Panc1 (cell line): Measurements from ENCODE around the gene CNBD2. TPM values are rescaled to one million over a fixed set of nuclear protein-coding genes. Genes with fewer than 3 reads are reported as not detected.
A peak's percentile ranks its signal among the peaks of the same experiment; 100 is the strongest.
"Not testable (repeated sequence)": the region's sequence is repeated elsewhere in the genome, so short reads cannot be mapped to it uniquely, and the experiment has no call there.

Experiments
- ATAC-seq: fragments of 200-7000 bp; cut with Tn5 transposase; 2 replicates; pipeline ENCODE4 v1.9.1; 2020; ENCODE audit warnings: mild to moderate bottlenecking, moderate library complexity
- BruUV-seq: library from RNA; stranded (reverse); fragments of 400-500 nt; replicated peaks from 2 replicates; lab custom pipeline; 2021; lab: Mats Ljungman, UMichigan
- CTCF ChIA-PET: fragments of 300-600 bp; sonication (Branson Sonifier 250); formaldehyde crosslinking; loops from one replicate; lab custom pipeline; 2022; ENCODE audit warnings: antibody characterized with exemption; lab: Charles Lee
- POLR2A ChIA-PET: fragments of 300-600 bp; sonication (Branson Sonifier 250); formaldehyde crosslinking; loops from one replicate; lab custom pipeline; 2022; ENCODE audit warnings: antibody characterized with exemption; lab: Charles Lee
- DNase-seq: peaks from one replicate; pipeline ENCODE4 v3.0.0-alpha.2; 2010; ENCODE audit warnings: low read depth, low spot score
- H3K27ac ChIP-seq: 2 replicates; pipeline ENCODE4 v1.5.1; 2011; ENCODE audit warnings: mild to moderate bottlenecking, low read length, inconsistent platforms
- H3K27me3 ChIP-seq: fragments of 200-500 bp; sonication (Bioruptor generic); 2 replicates; pipeline ENCODE4 v1.6.0; 2014; ENCODE audit warnings: low read length, inconsistent platforms; ENCODE audit not compliant: control insufficient read depth, insufficient read depth
- H3K36me3 ChIP-seq: fragments of 200-500 bp; sonication (Bioruptor generic); 2 replicates; pipeline ENCODE4 v1.5.1; 2014; ENCODE audit warnings: inconsistent platforms, mild to moderate bottlenecking, low read length, moderate library complexity; ENCODE audit not compliant: control insufficient read depth, insufficient read depth
- H3K4me1 ChIP-seq: 2 replicates; pipeline ENCODE4 v1.5.1; 2011; ENCODE audit warnings: inconsistent platforms, mild to moderate bottlenecking, low read length, moderate library complexity; ENCODE audit not compliant: control insufficient read depth, insufficient read depth
- H3K4me3 ChIP-seq, 2 experiments: 2 replicates each; pipeline ENCODE4 v1.5.1; 2011 to 2012; ENCODE audit warnings: low read depth in 2 of 2, low read length in 2 of 2, mild to moderate bottlenecking in 2 of 2, inconsistent platforms in 1 of 2, moderate library complexity in 1 of 2
- H3K9me3 ChIP-seq: fragments of 200-500 bp; sonication (Bioruptor generic); 2 replicates; pipeline ENCODE4 v1.5.1; 2014; ENCODE audit warnings: low read depth, mild to moderate bottlenecking, inconsistent platforms, low read length, moderate library complexity; ENCODE audit not compliant: control insufficient read depth, insufficient read depth
- POLR2AphosphoS5 ChIP-seq: IDR thresholded peaks from 2 replicates; pipeline ENCODE4 v1.6.1; 2012; ENCODE audit warnings: mild to moderate bottlenecking, low read depth, low read length, moderate library complexity
- SIN3A ChIP-seq: IDR thresholded peaks from 2 replicates; pipeline ENCODE4 v1.6.1; 2012; ENCODE audit warnings: low read depth, mild to moderate bottlenecking, low read length, moderate library complexity, borderline replicate concordance; ENCODE audit not compliant: insufficient read depth
- TCF7L2 ChIP-seq: IDR thresholded peaks from 2 replicates; pipeline ENCODE4 v1.6.1; 2011; ENCODE audit warnings: mild to moderate bottlenecking, low read depth, low read length, inconsistent platforms
- in situ Hi-C: cut with HindIII; loops from 2 replicates; pipeline ENCODE4 v1.10.0; 2016; ENCODE audit warnings: low sequenced_read_pairs, low pct_unique_long_range_greater_than_20kb
- intact Hi-C: fragments of 100-400 bp; cut with micrococcal nuclease; formaldehyde crosslinking; loops from one replicate; pipeline ENCODE4 v1.10.0; 2022; ENCODE audit not compliant: unreplicated experiment
- total RNA-seq: library from RNA; stranded (reverse); gene quantifications from one replicate; pipeline ENCODE4 v1.2.1, GENCODE V29; 2021; ENCODE audit not compliant: unreplicated experiment
- TF ChIP-seq, protein P1 (sequence below), 2 experiments: IDR thresholded peaks; 2 replicates each; pipeline ENCODE4 v1.6.1; 2011 to 2012; ENCODE audit warnings: low read depth in 2 of 2, control low read depth in 1 of 2, low read length in 1 of 2, mild to moderate bottlenecking in 1 of 2, moderate library complexity in 1 of 2; ENCODE audit not compliant: insufficient read depth in 1 of 2
- TF ChIP-seq, protein P2 (sequence below): fragments of 450-650 bp; IDR thresholded peaks from 2 replicates; pipeline ENCODE4 v1.5.1; 2017; ENCODE audit warnings: mild to moderate bottlenecking

The CNBD2 gene
- total RNA-seq, 1 experiment from 2014 or later = 3.7 TPM

DNA sequence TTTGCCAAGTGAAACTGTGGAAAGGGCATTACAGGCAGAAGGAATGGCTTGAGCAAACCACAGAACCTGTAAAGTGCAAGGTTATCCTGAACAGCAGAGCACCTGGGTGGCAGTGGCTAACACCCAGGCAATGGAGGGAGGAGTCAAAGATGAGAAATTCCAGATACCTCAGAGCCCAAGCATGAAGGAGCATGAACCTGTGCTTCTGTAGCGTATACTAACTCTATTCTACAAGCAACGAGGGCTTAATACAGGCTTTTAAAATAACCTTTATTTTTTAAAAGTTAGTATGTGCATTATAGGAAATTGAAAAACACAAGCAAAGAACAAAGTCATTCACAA, 77.0 kb downstream of the CNBD2 start:
- no peak for DNase-seq
- Histone ChIP-seq H3K36me3 (no peaks in the 10 kb centered on the region; the same call in 1 of the 2 replicates), H3K27ac (no peak overlapping the region), H3K27me3 (no peaks in the 10 kb centered on the region), H3K4me1 (no peaks in the 10 kb centered on the region; the same call in 1 of the 2 replicates), H3K9me3 (no peaks in the 10 kb centered on the region), H3K4me3 (no peak overlapping the region)
- ChIA-PET CTCF (no interaction called here), POLR2A (no interaction called here)
- 0 out of 2 replicates have a peak, but pooled peaks have one; percentile 52 for ATAC-seq
- no TSS peak for BruUV-seq
- in situ Hi-C loops (no loop called here), intact Hi-C loops (no loop called here)
- TF ChIP-seq TCF7L2 = no peak
- TF ChIP-seq SIN3A = no peak
- TF ChIP-seq, protein P1, sequence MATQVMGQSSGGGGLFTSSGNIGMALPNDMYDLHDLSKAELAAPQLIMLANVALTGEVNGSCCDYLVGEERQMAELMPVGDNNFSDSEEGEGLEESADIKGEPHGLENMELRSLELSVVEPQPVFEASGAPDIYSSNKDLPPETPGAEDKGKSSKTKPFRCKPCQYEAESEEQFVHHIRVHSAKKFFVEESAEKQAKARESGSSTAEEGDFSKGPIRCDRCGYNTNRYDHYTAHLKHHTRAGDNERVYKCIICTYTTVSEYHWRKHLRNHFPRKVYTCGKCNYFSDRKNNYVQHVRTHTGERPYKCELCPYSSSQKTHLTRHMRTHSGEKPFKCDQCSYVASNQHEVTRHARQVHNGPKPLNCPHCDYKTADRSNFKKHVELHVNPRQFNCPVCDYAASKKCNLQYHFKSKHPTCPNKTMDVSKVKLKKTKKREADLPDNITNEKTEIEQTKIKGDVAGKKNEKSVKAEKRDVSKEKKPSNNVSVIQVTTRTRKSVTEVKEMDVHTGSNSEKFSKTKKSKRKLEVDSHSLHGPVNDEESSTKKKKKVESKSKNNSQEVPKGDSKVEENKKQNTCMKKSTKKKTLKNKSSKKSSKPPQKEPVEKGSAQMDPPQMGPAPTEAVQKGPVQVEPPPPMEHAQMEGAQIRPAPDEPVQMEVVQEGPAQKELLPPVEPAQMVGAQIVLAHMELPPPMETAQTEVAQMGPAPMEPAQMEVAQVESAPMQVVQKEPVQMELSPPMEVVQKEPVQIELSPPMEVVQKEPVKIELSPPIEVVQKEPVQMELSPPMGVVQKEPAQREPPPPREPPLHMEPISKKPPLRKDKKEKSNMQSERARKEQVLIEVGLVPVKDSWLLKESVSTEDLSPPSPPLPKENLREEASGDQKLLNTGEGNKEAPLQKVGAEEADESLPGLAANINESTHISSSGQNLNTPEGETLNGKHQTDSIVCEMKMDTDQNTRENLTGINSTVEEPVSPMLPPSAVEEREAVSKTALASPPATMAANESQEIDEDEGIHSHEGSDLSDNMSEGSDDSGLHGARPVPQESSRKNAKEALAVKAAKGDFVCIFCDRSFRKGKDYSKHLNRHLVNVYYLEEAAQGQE (IDR thresholded peaks at IDR 0.05; ENCODE audit: insufficient read depth in 1 of 2, low read depth in 2 of 2, low read length in 1 of 2) = no peak
- TF ChIP-seq, protein P2, sequence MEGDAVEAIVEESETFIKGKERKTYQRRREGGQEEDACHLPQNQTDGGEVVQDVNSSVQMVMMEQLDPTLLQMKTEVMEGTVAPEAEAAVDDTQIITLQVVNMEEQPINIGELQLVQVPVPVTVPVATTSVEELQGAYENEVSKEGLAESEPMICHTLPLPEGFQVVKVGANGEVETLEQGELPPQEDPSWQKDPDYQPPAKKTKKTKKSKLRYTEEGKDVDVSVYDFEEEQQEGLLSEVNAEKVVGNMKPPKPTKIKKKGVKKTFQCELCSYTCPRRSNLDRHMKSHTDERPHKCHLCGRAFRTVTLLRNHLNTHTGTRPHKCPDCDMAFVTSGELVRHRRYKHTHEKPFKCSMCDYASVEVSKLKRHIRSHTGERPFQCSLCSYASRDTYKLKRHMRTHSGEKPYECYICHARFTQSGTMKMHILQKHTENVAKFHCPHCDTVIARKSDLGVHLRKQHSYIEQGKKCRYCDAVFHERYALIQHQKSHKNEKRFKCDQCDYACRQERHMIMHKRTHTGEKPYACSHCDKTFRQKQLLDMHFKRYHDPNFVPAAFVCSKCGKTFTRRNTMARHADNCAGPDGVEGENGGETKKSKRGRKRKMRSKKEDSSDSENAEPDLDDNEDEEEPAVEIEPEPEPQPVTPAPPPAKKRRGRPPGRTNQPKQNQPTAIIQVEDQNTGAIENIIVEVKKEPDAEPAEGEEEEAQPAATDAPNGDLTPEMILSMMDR = no peak
- no peak for TF ChIP-seq POLR2AphosphoS5

DNA sequence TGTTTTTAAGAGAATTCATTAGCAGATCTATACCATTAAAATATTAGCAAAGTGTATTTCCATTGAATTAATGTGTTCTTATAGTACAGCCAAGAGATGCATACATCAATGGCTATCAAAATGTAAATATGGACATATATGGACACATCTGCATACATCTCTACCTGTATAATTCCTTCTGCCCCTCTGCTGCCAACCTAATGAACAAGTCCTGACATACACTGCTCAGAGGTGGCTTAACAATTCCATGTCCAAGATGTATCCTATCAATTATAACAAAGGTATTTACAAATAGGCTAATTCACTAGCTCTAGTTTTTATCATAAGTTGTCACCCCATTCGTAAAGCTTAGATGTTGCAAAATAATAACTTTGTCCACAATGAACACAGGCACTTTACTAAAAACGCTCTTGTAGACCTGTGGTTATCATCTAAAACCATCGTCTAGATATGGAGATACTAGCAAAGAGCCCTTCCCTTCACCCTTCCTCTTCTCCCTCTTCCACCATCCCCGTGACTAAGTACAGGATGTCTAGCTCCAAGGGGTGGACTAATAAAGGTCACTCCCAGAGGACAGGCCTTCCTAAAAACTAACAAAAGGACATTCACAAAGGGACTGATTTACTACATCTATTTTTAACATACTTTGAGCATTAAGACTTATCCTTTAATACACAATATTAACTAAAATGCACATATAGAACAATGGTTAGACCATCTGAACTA, 77.8 kb downstream of the CNBD2 start:
- ATAC-seq, H3K27me3 ChIP-seq, H3K27ac ChIP-seq, CTCF ChIA-PET, in situ Hi-C loops, BruUV-seq, H3K36me3 ChIP-seq, H3K4me3 ChIP-seq, H3K9me3 ChIP-seq, DNase-seq, H3K4me1 ChIP-seq, intact Hi-C loops: not testable (repeated sequence)
- POLR2A ChIA-PET = interaction anchor here (0.5 to 1.0 kb wide), 2 partner anchors 31 to 229 kb away, joined by 4 to 13 read pairs; no protein-coding TSS in a partner anchor

DNA sequence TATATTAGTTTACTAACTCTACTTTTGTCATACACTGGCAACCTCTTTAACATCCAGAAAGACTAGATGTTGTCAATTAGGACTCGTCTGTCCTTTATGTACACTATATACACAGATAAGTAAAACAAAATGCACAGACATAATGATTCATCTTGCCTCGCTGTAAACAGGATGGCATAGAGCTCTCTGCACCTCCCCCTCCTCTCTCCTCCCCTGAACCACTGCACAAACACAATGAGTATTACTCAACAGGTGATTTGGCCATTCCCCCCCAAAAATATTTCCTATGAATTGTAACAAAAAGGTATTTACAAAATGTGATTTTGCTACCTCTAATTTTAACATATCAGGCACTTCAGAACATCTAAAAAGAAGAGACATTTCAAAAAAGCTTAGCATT, 81.0 kb downstream of the CNBD2 start:
- POLR2A ChIA-PET, intact Hi-C loops, H3K9me3 ChIP-seq: not testable (repeated sequence)

More for the DNA sequence above, 81.0 kb downstream of the CNBD2 start:
- H3K4me1 ChIP-seq, CTCF ChIA-PET, H3K27me3 ChIP-seq, BruUV-seq, in situ Hi-C loops, H3K27ac ChIP-seq, H3K36me3 ChIP-seq, ATAC-seq, DNase-seq: not testable (repeated sequence)
- H3K4me3 ChIP-seq = peak overlapping the region; percentile 70 to 91
